ENCODE results near the gene IL17C.

The IL17C gene

GRCh38 chr16:88591577-88592021, 46.8 kb upstream of the IL17C start:
- Histone ChIP-seq H3K9me3 (ENCODE audit: low read length) (no peaks in the 10 kb centered on the region), H3K79me2 (ENCODE audit: insufficient read depth, low read length) (0 out of 2 replicates have a peak, but pooled peaks cover 6% of the 10 kb centered on the region), H4K20me1 (ENCODE audit: insufficient read depth, low read length) (no peaks in the 10 kb centered on the region), H3K36me3 (ENCODE audit: insufficient read depth, low read length) (peaks cover 78% of the 10 kb centered on the region), H3K4me3 (ENCODE audit: low read depth, low read length, poor library complexity, severe bottlenecking) (no peak overlapping the region), H3K27ac (ENCODE audit: low read depth, low read length, poor library complexity, severe bottlenecking) (no peak overlapping the region), H3F3A (ENCODE audit: insufficient read depth, low read length) (no peaks in the 10 kb centered on the region), H3K9me2 (ENCODE audit: low read depth, low read length) (no peaks in the 10 kb centered on the region), H2AFZ (ENCODE audit: low read length) (no peak overlapping the region), H3K4me1 (ENCODE audit: insufficient read depth, low read length, severe bottlenecking) (no peaks in the 10 kb centered on the region), H3K27me3 (ENCODE audit: insufficient read depth, low read length) (no peaks in the 10 kb centered on the region), H3K9ac (ENCODE audit: low read length) (no peak overlapping the region), H3K4me2 (ENCODE audit: low read length) (no peak overlapping the region)
- TF ChIP-seq CTCF (IDR thresholded peaks at IDR 0.05; ENCODE audit: low read length): no peak
- no peak for TF ChIP-seq EZH2 (IDR thresholded peaks at IDR 0.05; ENCODE audit: borderline replicate concordance, low read length)

GRCh38 chr16:88593061-88593460, 45.3 kb upstream of the IL17C start:
- Histone ChIP-seq H3K9ac (ENCODE audit: low read length) (no peak overlapping the region), H3K4me3 (ENCODE audit: low read depth, low read length, poor library complexity, severe bottlenecking) (no peak overlapping the region), H2AFZ (ENCODE audit: low read length) (no peak overlapping the region), H3F3A (ENCODE audit: insufficient read depth, low read length) (no peaks in the 10 kb centered on the region), H3K79me2 (ENCODE audit: insufficient read depth, low read length) (0 out of 2 replicates have a peak, but pooled peaks cover 6% of the 10 kb centered on the region), H3K9me2 (ENCODE audit: low read depth, low read length) (no peaks in the 10 kb centered on the region), H3K36me3 (ENCODE audit: insufficient read depth, low read length) (peaks cover 71% of the 10 kb centered on the region), H3K4me2 (ENCODE audit: low read length) (no peak overlapping the region), H3K27me3 (ENCODE audit: insufficient read depth, low read length) (no peaks in the 10 kb centered on the region), H3K27ac (ENCODE audit: low read depth, low read length, poor library complexity, severe bottlenecking) (no peak overlapping the region), H4K20me1 (ENCODE audit: insufficient read depth, low read length) (no peaks in the 10 kb centered on the region), H3K9me3 (ENCODE audit: low read length) (no peaks in the 10 kb centered on the region), H3K4me1 (ENCODE audit: insufficient read depth, low read length, severe bottlenecking) (no peaks in the 10 kb centered on the region)
- TF ChIP-seq EZH2 (IDR thresholded peaks at IDR 0.05; ENCODE audit: borderline replicate concordance, low read length) (no peak), CTCF (IDR thresholded peaks at IDR 0.05; ENCODE audit: low read length) (no peak)

- Histone ChIP-seq H3K4me2 (ENCODE audit: low read length) (no peak overlapping the region), H3K4me3 (ENCODE audit: low read depth, low read length, poor library complexity, severe bottlenecking) (no peak overlapping the region), H3K27me3 (ENCODE audit: insufficient read depth, low read length) (no peaks in the 10 kb centered on the region), H3K79me2 (ENCODE audit: insufficient read depth, low read length) (0 out of 2 replicates have a peak, but pooled peaks cover 6% of the 10 kb centered on the region), H3K9me2 (ENCODE audit: low read depth, low read length) (no peaks in the 10 kb centered on the region), H3K9me3 (ENCODE audit: low read length) (no peaks in the 10 kb centered on the region), H3K36me3 (ENCODE audit: insufficient read depth, low read length) (peaks cover 71% of the 10 kb centered on the region), H3K4me1 (ENCODE audit: insufficient read depth, low read length, severe bottlenecking) (no peaks in the 10 kb centered on the region), H3K27ac (ENCODE audit: low read depth, low read length, poor library complexity, severe bottlenecking) (no peak overlapping the region), H2AFZ (ENCODE audit: low read length) (no peak overlapping the region), H3K9ac (ENCODE audit: low read length) (no peak overlapping the region), H4K20me1 (ENCODE audit: insufficient read depth, low read length) (no peaks in the 10 kb centered on the region), H3F3A (ENCODE audit: insufficient read depth, low read length) (no peaks in the 10 kb centered on the region)
- TF ChIP-seq EZH2 (IDR thresholded peaks at IDR 0.05; ENCODE audit: borderline replicate concordance, low read length) (no peak), CTCF (IDR thresholded peaks at IDR 0.05; ENCODE audit: low read length) (no peak)
These were observed 44.9 kb upstream of the IL17C start for GRCh38 chr16:88593489-88593888.
